ENCODE measurements around the gene ANAPC1. TPM values are rescaled to one million over a fixed set of nuclear protein-coding genes. Genes with fewer than 3 reads are reported as not detected.

Gene ANAPC1
- total RNA-seq: 10 to 100 TPM; 28.9 to 57.1 (median 40.0) TPM

DNA sequence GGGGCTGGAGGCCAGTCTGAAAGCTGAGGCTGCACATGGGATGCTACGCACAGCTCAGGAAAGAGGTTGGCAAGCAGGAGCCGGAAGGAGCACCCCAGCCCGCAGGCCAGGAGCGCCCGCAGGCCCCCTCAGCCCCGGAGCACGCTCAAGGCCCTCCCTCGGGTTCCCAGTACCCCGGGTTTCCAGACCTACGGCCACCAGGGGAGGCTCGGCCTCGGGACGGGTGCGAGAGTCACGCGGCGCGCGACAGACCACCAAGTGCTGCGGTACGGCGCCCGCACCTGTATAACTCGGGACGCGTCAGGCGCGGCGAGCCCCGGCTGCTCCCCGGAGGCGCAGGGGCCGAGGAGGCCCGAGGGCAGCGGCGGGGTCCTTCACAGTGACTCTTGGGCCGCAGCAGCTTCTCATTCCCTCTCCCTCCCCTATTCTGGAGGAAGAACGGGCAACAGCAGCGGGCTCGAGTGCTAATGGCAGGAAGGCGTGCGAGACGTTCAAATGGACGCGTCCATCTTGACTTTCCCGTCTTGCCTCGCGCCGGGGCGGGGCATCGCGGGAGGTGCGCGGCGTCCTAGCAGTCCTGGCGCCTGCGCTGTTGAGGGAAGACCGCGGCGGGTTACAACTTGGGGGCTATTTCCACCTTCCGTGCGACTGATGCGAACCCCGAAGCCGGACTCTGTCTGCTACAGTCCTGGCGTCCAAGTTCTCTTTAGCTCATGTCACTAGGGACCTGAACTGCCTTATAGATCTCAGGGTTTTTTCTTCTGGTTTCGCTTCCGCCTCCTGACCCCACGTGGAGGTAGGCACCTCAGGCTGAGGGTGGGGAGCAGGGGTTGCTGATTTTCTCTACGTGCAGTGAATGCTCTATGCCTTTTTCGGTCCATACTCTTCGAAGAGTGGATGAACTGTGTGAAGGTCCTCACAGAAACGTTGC lies at the start of gene ANAPC1:
ANAPC1 (minus strand) TSS at position 533 of the 931 bp plus-strand sequence. CDS start 3,368 bp downstream, outside the sequence.
- no peaks in the 10 kb centered on the region for H3K27me3 ChIP-seq
- H3K4me3 ChIP-seq: peak within 1 kb of the TSS; percentile 64 to 99
- H3K9me3 ChIP-seq: no peaks in the 10 kb centered on the region
- peak within 1 kb of the TSS; percentile 11 to 90 (median 86) for H3K27ac ChIP-seq
- peaks cover 0 to 16% of the 10 kb centered on the region in 2 donors for H3K36me3 ChIP-seq
- H3K4me1 ChIP-seq: peaks cover 0 to 22% (median 0%) of the 10 kb centered on the region in 3 donors
- peak; percentile 92 for ATAC-seq
- WGBS, 2 donors (ENCODE audit: low coverage in 1 of 2): 0% methylated on average over 4 of the region's 73 CpGs; no CpG with 5 or more reads in 1 of the 2 donors
- TF ChIP-seq CTCF (IDR thresholded peaks at IDR 0.05) (no peak), POLR2AphosphoS5 (IDR thresholded peaks at IDR 0.05) (peak; percentile 36), POLR2A (IDR thresholded peaks at IDR 0.05) (peak; percentile 28 to 34)

GRCh38 chr2:111932841-111933291 lies 48.9 kb upstream of the ANAPC1 start:
- 80 to 96% methylated on average over 4 of the region's 4 CpGs for WGBS, 2 donors (ENCODE audit: low coverage in 1 of 2)
- H3K27me3 ChIP-seq: no peaks in the 10 kb centered on the region
- H3K27ac ChIP-seq: no peak overlapping the region
- H3K36me3 ChIP-seq: peaks cover 0 to 51% of the 10 kb centered on the region in 2 donors
- H3K9me3 ChIP-seq: no peaks in the 10 kb centered on the region
- TF ChIP-seq EP300 (IDR thresholded peaks at IDR 0.05) (no peak), POLR2AphosphoS5 (IDR thresholded peaks at IDR 0.05) (no peak), POLR2A (IDR thresholded peaks at IDR 0.05) (no peak), CTCF (IDR thresholded peaks at IDR 0.05) (no peak)
- no peaks in the 10 kb centered on the region for H3K4me1 ChIP-seq
- no peak overlapping the region for H3K4me3 ChIP-seq
- ATAC-seq: no peak

DNA sequence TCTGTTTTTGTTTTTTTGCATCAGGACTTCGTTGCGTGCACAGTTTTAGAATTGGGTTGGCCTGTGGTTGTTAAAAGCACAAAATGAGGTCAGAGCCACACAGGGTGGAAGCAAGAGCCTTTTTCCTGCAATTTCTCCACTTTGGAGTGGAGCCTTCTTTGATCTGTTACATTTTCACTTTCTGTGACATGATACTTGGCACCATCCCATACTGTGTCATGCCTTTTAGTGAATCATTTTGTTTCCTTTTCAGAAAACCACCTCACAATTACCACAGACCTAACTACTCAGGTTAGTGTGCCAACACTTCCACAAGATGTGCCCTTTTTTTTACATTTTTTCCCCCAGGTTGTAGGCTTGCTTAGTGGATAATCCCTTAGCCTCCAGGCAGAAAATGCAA lies 46.9 kb upstream of the ANAPC1 start:
- ATAC-seq: peak; percentile 39

DNA sequence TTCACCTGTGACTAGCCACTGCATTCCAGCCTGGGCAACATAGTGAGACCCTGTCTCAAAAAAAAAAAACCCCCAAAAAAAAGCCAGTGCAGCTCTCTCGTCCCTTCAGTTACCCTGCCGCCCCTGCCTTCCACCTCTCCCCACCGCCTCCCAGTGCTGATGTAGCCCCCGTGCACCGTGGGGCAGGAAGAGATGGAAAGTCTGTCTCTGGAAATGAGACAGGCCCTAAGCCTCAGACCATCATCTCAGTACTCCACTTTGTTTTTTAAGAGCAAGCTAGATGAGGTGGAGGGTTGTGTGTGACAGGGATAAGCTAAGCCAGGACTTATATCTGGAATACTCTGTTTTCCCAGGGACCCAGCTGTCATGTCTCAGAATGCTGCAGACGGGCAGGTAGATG lies 46.4 kb upstream of the ANAPC1 start:
- H3K36me3 ChIP-seq: peaks cover 0 to 51% of the 10 kb centered on the region in 2 donors
- ATAC-seq: no peak
- H3K27ac ChIP-seq: no peak overlapping the region
- TF ChIP-seq CTCF (IDR thresholded peaks at IDR 0.05): no peak
- TF ChIP-seq POLR2A (IDR thresholded peaks at IDR 0.05): no peak
- no peak for TF ChIP-seq EP300 (IDR thresholded peaks at IDR 0.05)
- TF ChIP-seq POLR2AphosphoS5 (IDR thresholded peaks at IDR 0.05): no peak
- H3K9me3 ChIP-seq: no peaks in the 10 kb centered on the region
- peaks cover 0 to 13% (median 0%) of the 10 kb centered on the region in 3 donors for H3K4me1 ChIP-seq
- no peak overlapping the region for H3K4me3 ChIP-seq
- 73 to 86% methylated on average over 2 to 6 of the region's 6 CpGs for WGBS, 2 donors (ENCODE audit: low coverage in 1 of 2)
- H3K27me3 ChIP-seq: no peaks in the 10 kb centered on the region

More for the DNA sequence above, 46.9 kb upstream of the ANAPC1 start:
- Histone ChIP-seq H3K4me3 (no peak overlapping the region), H3K9me3 (no peaks in the 10 kb centered on the region), H3K4me1 (peaks cover 0 to 13% (median 0%) of the 10 kb centered on the region in 3 donors), H3K36me3 (peaks cover 0 to 51% of the 10 kb centered on the region in 2 donors), H3K27me3 (no peaks in the 10 kb centered on the region), H3K27ac (no peak overlapping the region)
- WGBS, 2 donors (ENCODE audit: low coverage in 1 of 2): 55 to 69% methylated on average over 2 of the region's 2 CpGs
- TF ChIP-seq EP300 (IDR thresholded peaks at IDR 0.05) (no peak), CTCF (IDR thresholded peaks at IDR 0.05) (no peak), POLR2AphosphoS5 (IDR thresholded peaks at IDR 0.05) (no peak), POLR2A (IDR thresholded peaks at IDR 0.05) (no peak)

All from gastroesophageal sphincter (tissue), 4 donors.